Lung (tissue), 12 donors: ENCODE data around the gene CORO2A. TPM values are rescaled to one million over a fixed set of nuclear protein-coding genes. Genes with fewer than 3 reads are reported as not detected.
"Not testable (repeated sequence)": the region's sequence is repeated elsewhere in the genome, so short reads cannot be mapped to it uniquely, and the experiment has no call there.

Experiments used
- ATAC-seq: fragments of 200-7000 bp; cut with Tn5 transposase; one replicate; pipeline ENCODE4 v1.9.1; 2020; ENCODE audit warnings: moderate number of reproducible peaks; ENCODE audit not compliant: insufficient read depth, low FRiP score
- DNase-seq, 3 donors: peaks; one replicate each; pipeline ENCODE4 v3.0.0-alpha.2; 2013 to 2017
- H3K27ac ChIP-seq, 2 donors: one replicate each; pipeline ENCODE4 v1.5.1; 2013; ENCODE audit warnings: mild to moderate bottlenecking in 2 of 2, moderate library complexity in 2 of 2, control low read depth in 1 of 2, inconsistent platforms in 1 of 2, low read depth in 1 of 2, low read length in 1 of 2
- H3K27me3 ChIP-seq, 3 donors: one replicate each; pipeline ENCODE4 v1.5.1; 2013; ENCODE audit warnings: low read length in 2 of 3; ENCODE audit not compliant: control insufficient read depth in 3 of 3, insufficient read depth in 3 of 3
- H3K36me3 ChIP-seq, 4 donors: one replicate each; pipeline ENCODE4 v1.5.1; 2013; ENCODE audit warnings: low read length in 4 of 4, mild to moderate bottlenecking in 1 of 4, moderate library complexity in 1 of 4; ENCODE audit not compliant: control insufficient read depth in 4 of 4, insufficient read depth in 4 of 4
- H3K4me1 ChIP-seq, 5 donors: one replicate each; pipeline ENCODE4 v1.5.1; 2013; ENCODE audit warnings: low read length in 5 of 5, mild to moderate bottlenecking in 2 of 5, moderate library complexity in 1 of 5; ENCODE audit not compliant: control insufficient read depth in 5 of 5, insufficient read depth in 5 of 5
- H3K4me3 ChIP-seq: one replicate; pipeline ENCODE4 v1.5.1; 2013; ENCODE audit warnings: mild to moderate bottlenecking, control low read depth, moderate library complexity
- H3K9ac ChIP-seq, 2 donors: one replicate each; pipeline ENCODE4 v1.5.1; 2013; ENCODE audit warnings: low read length in 2 of 2, control low read depth in 1 of 2; ENCODE audit not compliant: insufficient read depth in 1 of 2
- H3K9me3 ChIP-seq, 4 donors: one replicate each; pipeline ENCODE4 v1.5.1; 2013; ENCODE audit warnings: low read length in 3 of 4, mild to moderate bottlenecking in 1 of 4, moderate library complexity in 1 of 4; ENCODE audit not compliant: control insufficient read depth in 4 of 4, insufficient read depth in 3 of 4
- WGBS, 2 donors: extraction: QIAGEN DNeasy Blood & Tissue Kit; methylation state at CpG; one replicate each; pipeline ENCODE4 v1.1.7; 2013; 5-methylcytosine and 5-hydroxymethylcytosine counted together
- polyA plus RNA-seq, 2 donors: library from polyadenylated mRNA; stranded (reverse); fragments of 200-250 nt; gene quantifications; one replicate each; pipeline ENCODE4 v1.2.1, GENCODE V29; 2013
- total RNA-seq, 2 donors: library from RNA; depleted of rRNA in 1 of 2; stranded (reverse); fragments of >200 nt in 1 of 2; gene quantifications; one replicate each; pipeline ENCODE4 v1.2.1, GENCODE V29; 2014 to 2021
- TF ChIP-seq, protein P1 (sequence below): IDR thresholded peaks from 2 replicates; pipeline ENCODE4 v1.5.1; 2012; ENCODE audit warnings: mild to moderate bottlenecking; ENCODE audit errors: control extremely low read depth, extremely low read depth
- donor health status: control.
- donor health status: control.
- donor health status: Bipolar disorder and iron deficiency.
- donor health status: healthy.
- donor health status: DM: yes; HTN: yes; CAD: no.

The CORO2A gene
- total and polyA plus RNA-seq, 4 donors: 6.8 to 22.3 (median 14.7) TPM

- Histone ChIP-seq H3K9me3 (no peaks in the 10 kb centered on the region), H3K9ac (no peak overlapping the region), H3K36me3 (peaks cover 11 to 39% (median 18%) of the 10 kb centered on the region in 4 donors), H3K4me3 (no peak overlapping the region), H3K4me1 (peaks cover 0 to 3% (median 0%) of the 10 kb centered on the region in 5 donors), H3K27me3 (no peaks in the 10 kb centered on the region), H3K27ac (no peak overlapping the region)
- ATAC-seq (no peak), DNase-seq (no peak)
- TF ChIP-seq, protein P1, sequence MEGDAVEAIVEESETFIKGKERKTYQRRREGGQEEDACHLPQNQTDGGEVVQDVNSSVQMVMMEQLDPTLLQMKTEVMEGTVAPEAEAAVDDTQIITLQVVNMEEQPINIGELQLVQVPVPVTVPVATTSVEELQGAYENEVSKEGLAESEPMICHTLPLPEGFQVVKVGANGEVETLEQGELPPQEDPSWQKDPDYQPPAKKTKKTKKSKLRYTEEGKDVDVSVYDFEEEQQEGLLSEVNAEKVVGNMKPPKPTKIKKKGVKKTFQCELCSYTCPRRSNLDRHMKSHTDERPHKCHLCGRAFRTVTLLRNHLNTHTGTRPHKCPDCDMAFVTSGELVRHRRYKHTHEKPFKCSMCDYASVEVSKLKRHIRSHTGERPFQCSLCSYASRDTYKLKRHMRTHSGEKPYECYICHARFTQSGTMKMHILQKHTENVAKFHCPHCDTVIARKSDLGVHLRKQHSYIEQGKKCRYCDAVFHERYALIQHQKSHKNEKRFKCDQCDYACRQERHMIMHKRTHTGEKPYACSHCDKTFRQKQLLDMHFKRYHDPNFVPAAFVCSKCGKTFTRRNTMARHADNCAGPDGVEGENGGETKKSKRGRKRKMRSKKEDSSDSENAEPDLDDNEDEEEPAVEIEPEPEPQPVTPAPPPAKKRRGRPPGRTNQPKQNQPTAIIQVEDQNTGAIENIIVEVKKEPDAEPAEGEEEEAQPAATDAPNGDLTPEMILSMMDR: no peak
- 94 to 96% methylated on average over 12 of the region's 12 CpGs for WGBS, 2 donors
Observed at GRCh38 chr9:98080780-98081179, 111.7 kb downstream of the CORO2A start.

DNA sequence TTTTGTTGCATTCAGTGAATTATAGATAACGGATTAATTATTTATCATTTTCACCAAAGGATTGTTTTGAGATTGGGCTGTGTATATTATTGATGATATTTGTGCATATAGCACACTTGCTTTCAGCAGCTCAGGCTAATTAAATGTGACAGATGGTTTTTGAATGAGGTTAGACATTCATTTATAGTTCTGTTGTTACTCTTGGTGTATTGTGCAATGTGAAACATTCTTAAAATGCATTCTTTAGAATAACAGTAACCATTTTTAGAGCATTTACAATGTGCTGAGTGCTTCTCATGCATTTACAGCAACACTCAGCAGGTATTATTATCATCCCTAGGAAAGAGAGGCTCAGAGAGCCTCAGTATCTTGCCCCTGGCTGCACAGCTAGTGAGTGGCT is 112.1 kb downstream of the CORO2A start:
- ATAC-seq: no peak
- no peaks in the 10 kb centered on the region for H3K27me3 ChIP-seq
- peaks cover 11 to 39% (median 18%) of the 10 kb centered on the region in 4 donors for H3K36me3 ChIP-seq
- no peaks in the 10 kb centered on the region for H3K9me3 ChIP-seq
- peaks cover 0 to 3% (median 0%) of the 10 kb centered on the region in 5 donors for H3K4me1 ChIP-seq
- no peak overlapping the region for H3K27ac ChIP-seq
- H3K9ac ChIP-seq: no peak overlapping the region
- H3K4me3 ChIP-seq: no peak overlapping the region
- 97% methylated on average over 1 of the region's 1 CpG for WGBS, 2 donors
- DNase-seq: no peak
- TF ChIP-seq, protein P1: no peak

GRCh38 chr9:98078895-98079294 is 113.5 kb downstream of the CORO2A start:
- Histone ChIP-seq H3K36me3 (peaks cover 11 to 36% (median 18%) of the 10 kb centered on the region in 4 donors), H3K4me3 (no peak overlapping the region), H3K4me1 (peaks cover 0 to 4% (median 2%) of the 10 kb centered on the region in 5 donors), H3K27me3 (no peaks in the 10 kb centered on the region), H3K9ac (no peak overlapping the region), H3K9me3 (no peaks in the 10 kb centered on the region), H3K27ac (no peak overlapping the region)
- TF ChIP-seq, protein P1: no peak
- DNase-seq: no peak
- 83 to 86% methylated on average over 5 of the region's 5 CpGs for WGBS, 2 donors
- no peak for ATAC-seq

DNA sequence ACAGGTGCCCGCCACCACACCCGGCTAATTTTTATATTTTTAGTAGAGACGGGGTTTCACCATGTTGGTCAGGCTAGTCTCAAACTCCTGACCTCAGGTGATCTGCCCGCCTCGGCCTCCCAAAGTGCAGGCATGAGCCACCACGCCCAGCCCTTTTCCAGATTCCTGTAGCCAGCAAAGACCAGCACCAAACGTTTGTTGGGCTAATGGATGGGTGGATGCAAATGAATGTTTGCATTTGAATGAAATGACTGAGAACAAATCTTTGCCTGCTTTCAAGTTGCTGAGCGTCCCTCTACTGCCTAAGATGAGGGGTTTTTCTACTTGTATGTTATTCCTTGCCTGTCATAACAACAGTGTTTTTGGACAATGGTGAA is 115.9 kb downstream of the CORO2A start:
- 87 to 90% methylated on average over 8 of the region's 8 CpGs for WGBS, 2 donors
- H3K9me3 ChIP-seq, H3K4me1 ChIP-seq: not testable (repeated sequence)

More for the DNA sequence above, 115.9 kb downstream of the CORO2A start:
- ATAC-seq, H3K27ac ChIP-seq, H3K9ac ChIP-seq, H3K4me3 ChIP-seq, H3K27me3 ChIP-seq, DNase-seq: not testable (repeated sequence)
- H3K36me3 ChIP-seq: peaks cover 8 to 18% (median 11%) of the 10 kb centered on the region in 4 donors
